Fibroblast of lung (primary cell): ENCODE results near the gene POLR1E. TPM values are rescaled to one million over a fixed set of nuclear protein-coding genes. Genes with fewer than 3 reads are reported as not detected.

Source experiments
- DNase-seq, 2 donors: peaks; one replicate each; pipeline versions ENCODE4 v3.0.0 to v3.0.0-alpha.2; 2010; ENCODE audit warnings: low read depth in 2 of 2
- H2AFZ ChIP-seq: 2 replicates; pipeline ENCODE4 v1.5.1; 2012; ENCODE audit warnings: low read length, control low read depth, inconsistent platforms
- H3K27ac ChIP-seq: 2 replicates; pipeline ENCODE4 v1.5.1; 2011; ENCODE audit warnings: low read length, control low read depth; ENCODE audit not compliant: insufficient read depth
- H3K27me3 ChIP-seq: 2 replicates; pipeline ENCODE4 v1.5.1; 2011; ENCODE audit warnings: mild to moderate bottlenecking, low read length; ENCODE audit not compliant: control insufficient read depth, insufficient read depth
- H3K36me3 ChIP-seq: 2 replicates; pipeline ENCODE4 v1.5.1; 2011; ENCODE audit warnings: low read length; ENCODE audit not compliant: control insufficient read depth, insufficient read depth
- H3K4me1 ChIP-seq: 2 replicates; pipeline ENCODE4 v1.5.1; 2011; ENCODE audit warnings: low read length; ENCODE audit not compliant: control insufficient read depth, insufficient read depth; ENCODE audit errors: extremely low read depth
- H3K4me2 ChIP-seq: 2 replicates; pipeline ENCODE4 v1.5.1; 2011; ENCODE audit warnings: low read length, control low read depth; ENCODE audit not compliant: insufficient read depth; ENCODE audit errors: extremely low read depth
- H3K4me3 ChIP-seq, 4 experiments: fragments of 200-600 bp in 1 of 4; sonication (generic) in 1 of 4; replicated peaks in 1 of 4; 2 replicates each; pipeline ENCODE4 v1.5.1; 2011 to 2016; ENCODE audit warnings: low read length in 4 of 4, low read depth in 3 of 4, mild to moderate bottlenecking in 3 of 4, control low read depth in 2 of 4, inconsistent platforms in 1 of 4, mixed read lengths in 1 of 4; ENCODE audit not compliant: insufficient read depth in 1 of 4; ENCODE audit errors: control extremely low read depth in 1 of 4
- H3K79me2 ChIP-seq: 2 replicates; pipeline ENCODE4 v1.5.1; 2012; ENCODE audit warnings: mild to moderate bottlenecking, low read length, inconsistent platforms; ENCODE audit not compliant: control insufficient read depth, insufficient read depth
- H3K9ac ChIP-seq: 2 replicates; pipeline ENCODE4 v1.5.1; 2011; ENCODE audit warnings: mild to moderate bottlenecking, low read length, control low read depth; ENCODE audit not compliant: insufficient read depth
- H3K9me3 ChIP-seq: 2 replicates; pipeline ENCODE4 v1.5.1; 2012; ENCODE audit warnings: low read depth, low read length; ENCODE audit not compliant: control insufficient read depth, insufficient read depth
- H4K20me1 ChIP-seq: 2 replicates; pipeline ENCODE4 v1.5.1; 2011; ENCODE audit warnings: low read length; ENCODE audit not compliant: control insufficient read depth, insufficient read depth; ENCODE audit errors: extremely low read depth
- CTCF ChIP-seq, 2 donors: IDR thresholded peaks in 1 of 2; conservative IDR thresholded peaks in 1 of 2; 1 replicate in 1 of 2; 2 replicates in 1 of 2; pipeline ENCODE4 v1.5.1; 2011 to 2012; ENCODE audit warnings: low read length in 2 of 2, control low read depth in 1 of 2, inconsistent platforms in 1 of 2, low read depth in 1 of 2, mild to moderate bottlenecking in 1 of 2
- EZH2 ChIP-seq: IDR thresholded peaks from 2 replicates; pipeline ENCODE4 v1.5.1; 2012; ENCODE audit warnings: low read length, control low read depth, mild to moderate bottlenecking; ENCODE audit errors: missing control alignments
- polyA plus RNA-seq, 2 donors: library from polyadenylated mRNA; depleted of rRNA in 1 of 2; stranded (reverse) in 1 of 2; unstranded in 1 of 2; fragments of >200 nt; gene quantifications; 2 replicates each; pipeline ENCODE4 v1.2.1, GENCODE V29; 2011 to 2012; ENCODE audit warnings: missing spikeins in 1 of 2
- total RNA-seq: library from RNA; depleted of rRNA; stranded (reverse); fragments of >200 nt; gene quantifications from 2 replicates; pipeline ENCODE4 v1.2.1, GENCODE V29; 2014

Gene POLR1E
- total and polyA plus RNA-seq, 2 donors (not counting 1 experiment from before 2014, with no cell fraction given), result 30.9 to 31.7 TPM

DNA sequence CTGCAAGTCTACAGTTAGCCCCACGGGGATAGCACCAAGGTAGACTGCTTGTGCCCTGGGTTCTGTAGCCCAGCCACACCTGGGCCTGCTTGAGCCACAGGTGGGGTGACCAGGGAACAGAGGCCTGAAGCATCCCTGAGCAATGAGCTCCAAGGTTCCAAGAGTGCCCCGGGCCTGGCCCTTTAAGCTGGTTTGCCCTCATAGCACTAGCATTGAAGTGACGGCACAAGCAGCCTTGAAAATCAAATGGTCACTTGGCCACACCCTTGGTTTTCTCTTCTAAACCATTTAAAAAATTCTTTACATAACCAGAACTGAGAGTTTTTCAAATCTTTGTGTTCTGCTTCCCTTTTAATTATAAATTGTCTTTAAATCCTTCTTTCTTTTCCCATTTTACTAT lies 65.7 kb downstream of the POLR1E start:
- no peaks in the 10 kb centered on the region for H3K4me1 ChIP-seq
- H3K36me3 ChIP-seq, result no peaks in the 10 kb centered on the region
- H3K4me2 ChIP-seq, result no peak overlapping the region
- no peak overlapping the region for H3K4me3 ChIP-seq
- H3K27me3 ChIP-seq, result no peaks in the 10 kb centered on the region
- H3K27ac ChIP-seq, result no peak overlapping the region
- no peak for TF ChIP-seq CTCF (conservative IDR thresholded peaks at IDR 0.05 in 1 of 2, IDR thresholded peaks at IDR 0.05 in 1 of 2; ENCODE audit: low read depth in 1 of 2, low read length in 2 of 2)
- TF ChIP-seq EZH2, result no peak
- H2AFZ ChIP-seq, result no peak overlapping the region
- H3K9ac ChIP-seq, result no peak overlapping the region
- no peak for DNase-seq
- H4K20me1 ChIP-seq, result no peaks in the 10 kb centered on the region
- H3K9me3 ChIP-seq, result no peaks in the 10 kb centered on the region
- no peaks in the 10 kb centered on the region for H3K79me2 ChIP-seq

DNA sequence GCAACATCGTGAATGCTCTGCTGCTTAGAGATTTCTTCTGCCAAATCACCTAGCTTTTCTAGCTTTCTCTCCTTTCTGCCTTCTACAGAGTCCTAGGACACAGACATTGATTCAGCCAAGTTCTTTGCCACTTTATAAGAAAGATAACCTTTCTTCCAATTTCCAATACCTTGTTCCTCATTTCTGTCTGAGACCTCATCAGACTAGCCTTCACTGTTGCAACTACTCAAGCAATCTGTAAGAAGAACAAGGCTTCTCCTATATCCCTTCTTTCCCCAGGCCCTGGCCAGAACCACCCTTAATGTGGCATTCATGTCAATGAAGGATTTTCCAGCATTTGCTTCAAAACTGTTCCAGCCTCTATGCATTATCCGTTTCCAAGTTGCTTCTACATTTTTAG lies 66.1 kb downstream of the POLR1E start:
- no peaks in the 10 kb centered on the region for H3K36me3 ChIP-seq
- no peak overlapping the region for H3K27ac ChIP-seq
- no peak for TF ChIP-seq EZH2
- no peak for TF ChIP-seq CTCF (conservative IDR thresholded peaks at IDR 0.05 in 1 of 2, IDR thresholded peaks at IDR 0.05 in 1 of 2; ENCODE audit: low read depth in 1 of 2, low read length in 2 of 2)
- H3K4me3 ChIP-seq, result no peak overlapping the region
- DNase-seq, result no peak
- H3K9ac ChIP-seq, result no peak overlapping the region
- H3K27me3 ChIP-seq, result no peaks in the 10 kb centered on the region
- H3K4me2 ChIP-seq, result no peak overlapping the region
- no peak overlapping the region for H2AFZ ChIP-seq
- H3K79me2 ChIP-seq, result no peaks in the 10 kb centered on the region
- H4K20me1 ChIP-seq, result no peaks in the 10 kb centered on the region
- H3K9me3 ChIP-seq, result no peaks in the 10 kb centered on the region
- no peaks in the 10 kb centered on the region for H3K4me1 ChIP-seq

Other genes starting within 250 kb of the POLR1E start
- 107 and 108 TPM in 2 replicates for gene GRHPR, start 63.3 kb upstream of the POLR1E start, total RNA-seq
- 107 and 108 TPM in 2 replicates for gene GRHPR, start 63.3 kb upstream of the POLR1E start, polyA plus RNA-seq
- gene ZBTB5, start 20.5 kb upstream of the POLR1E start, total RNA-seq, result 5.1 and 5.6 TPM in 2 replicates
- 5.7 and 7.3 TPM in 2 replicates for gene ZBTB5, start 20.5 kb upstream of the POLR1E start, polyA plus RNA-seq
- 11.6 and 12.2 TPM in 2 replicates for gene FBXO10, start 90.4 kb downstream of the POLR1E start, total RNA-seq
- 7.6 and 8.2 TPM in 2 replicates for gene FBXO10, start 90.4 kb downstream of the POLR1E start, polyA plus RNA-seq
- gene TOMM5, start 106.6 kb downstream of the POLR1E start, total RNA-seq, result 113 and 128 TPM in 2 replicates
- gene TOMM5, start 106.6 kb downstream of the POLR1E start, polyA plus RNA-seq, result 162 and 203 TPM in 2 replicates
- not detected in 2 replicates for gene FRMPD1, start 165.0 kb downstream of the POLR1E start, total RNA-seq
- gene FRMPD1, start 165.0 kb downstream of the POLR1E start, polyA plus RNA-seq, result not detected in 2 replicates